Activated T-helper 2 cell treated with anti-CD3 and anti-CD28 coated beads, Interferon-gamma antibody, Interleukin-2, Interleukin-4, amounts not matched to agents 10 μg/mL and 5 μg/mL and 100 μg/mL, durations not matched to agents 14 hours and 24 hours and 36 hours (primary cell): ENCODE data around the gene APOC1. TPM values are rescaled to one million over a fixed set of nuclear protein-coding genes. Genes with fewer than 3 reads are reported as not detected.
"Not testable (repeated sequence)": the region's sequence is repeated elsewhere in the genome, so short reads cannot be mapped to it uniquely, and the experiment has no call there.

Experiments used
- DNase-seq: peaks from one replicate; pipeline ENCODE4 v3.0.0; 2021; ENCODE audit warnings: low spot score
- H3K27ac Mint-ChIP-seq: one replicate; pipeline ENCODE4 v1.8.0; 2021; ENCODE audit warnings: mixed read lengths
- H3K27me3 Mint-ChIP-seq: one replicate; pipeline ENCODE4 v1.8.0; 2021; ENCODE audit warnings: low read depth, mixed read lengths
- H3K36me3 Mint-ChIP-seq: one replicate; pipeline ENCODE4 v1.8.0; 2021; ENCODE audit warnings: low read depth, mixed read lengths
- H3K4me1 Mint-ChIP-seq: one replicate; pipeline ENCODE4 v1.8.0; 2021; ENCODE audit warnings: low read depth, mixed read lengths
- H3K4me3 Mint-ChIP-seq: one replicate; pipeline ENCODE4 v1.8.0; 2021; ENCODE audit warnings: low read depth, mild to moderate bottlenecking, moderate library complexity, mixed read lengths
- H3K9me3 Mint-ChIP-seq: one replicate; pipeline ENCODE4 v1.8.0; 2021; ENCODE audit warnings: mixed read lengths
- intact Hi-C: fragments of 100-400 bp; cut with micrococcal nuclease; formaldehyde crosslinking; loops from one replicate; pipeline ENCODE4 v1.15.1; 2023
- total RNA-seq: library from RNA; stranded (reverse); gene quantifications from 2 replicates; pipeline ENCODE4 v1.2.3, GENCODE V29; 2022

Gene APOC1
- total RNA-seq, 1 donor from 2014 or later = 3.1 TPM

GRCh38 chr19:44908836-44909261 lies 5.6 kb upstream of the APOC1 start:
- Mint-ChIP-seq H3K27ac (no peak overlapping the region), H3K27me3 (peaks cover 13% of the 10 kb centered on the region), H3K36me3 (peaks cover 4% of the 10 kb centered on the region), H3K4me1 (peaks cover 22% of the 10 kb centered on the region), H3K9me3 (no peaks in the 10 kb centered on the region), H3K4me3 (no peak overlapping the region)
- intact Hi-C loops = no loop called here
- DNase-seq = no peak

- Mint-ChIP-seq H3K27me3 (peaks cover 13% of the 10 kb centered on the region), H3K4me1 (peaks cover 30% of the 10 kb centered on the region), H3K9me3 (no peaks in the 10 kb centered on the region), H3K27ac (no peak overlapping the region), H3K4me3 (no peak overlapping the region), H3K36me3 (no peaks in the 10 kb centered on the region)
- DNase-seq = no peak
- intact Hi-C loops = no loop called here
These were observed 4.6 kb upstream of the APOC1 start for GRCh38 chr19:44909775-44910174.

GRCh38 chr19:44911896-44912295 lies 2.5 kb upstream of the APOC1 start:
- intact Hi-C loops, H3K36me3 Mint-ChIP-seq, DNase-seq, H3K27me3 Mint-ChIP-seq, H3K9me3 Mint-ChIP-seq, H3K27ac Mint-ChIP-seq, H3K4me3 Mint-ChIP-seq: not testable (repeated sequence)
- H3K4me1 Mint-ChIP-seq = peaks cover 27% of the 10 kb centered on the region

- DNase-seq = no peak
- Mint-ChIP-seq H3K27ac (peak overlapping the region; percentile 63), H3K4me3 (no peak overlapping the region), H3K27me3 (peaks cover 7% of the 10 kb centered on the region), H3K36me3 (no peaks in the 10 kb centered on the region), H3K4me1 (peaks cover 27% of the 10 kb centered on the region), H3K9me3 (no peaks in the 10 kb centered on the region)
- intact Hi-C loops = no loop called here
These were observed 1.6 kb upstream of the APOC1 start for GRCh38 chr19:44912854-44913253.

GRCh38 chr19:44913512-44914432 lies 636 bp upstream of the APOC1 start:
- intact Hi-C loops, H3K27me3 Mint-ChIP-seq, H3K36me3 Mint-ChIP-seq, DNase-seq, H3K9me3 Mint-ChIP-seq: not testable (repeated sequence)
- Mint-ChIP-seq H3K27ac (peak overlapping the region; percentile 18), H3K4me3 (peak overlapping the region; percentile 98), H3K4me1 (peaks cover 27% of the 10 kb centered on the region)

- Mint-ChIP-seq H3K36me3 (no peaks in the 10 kb centered on the region), H3K4me1 (peaks cover 4% of the 10 kb centered on the region), H3K4me3 (no peak overlapping the region), H3K27me3 (peaks cover 14% of the 10 kb centered on the region), H3K27ac (no peak overlapping the region), H3K9me3 (no peaks in the 10 kb centered on the region)
- intact Hi-C loops = no loop called here
- no peak for DNase-seq
These were observed 9.9 kb downstream of the APOC1 start for GRCh38 chr19:44924243-44924725.

DNA sequence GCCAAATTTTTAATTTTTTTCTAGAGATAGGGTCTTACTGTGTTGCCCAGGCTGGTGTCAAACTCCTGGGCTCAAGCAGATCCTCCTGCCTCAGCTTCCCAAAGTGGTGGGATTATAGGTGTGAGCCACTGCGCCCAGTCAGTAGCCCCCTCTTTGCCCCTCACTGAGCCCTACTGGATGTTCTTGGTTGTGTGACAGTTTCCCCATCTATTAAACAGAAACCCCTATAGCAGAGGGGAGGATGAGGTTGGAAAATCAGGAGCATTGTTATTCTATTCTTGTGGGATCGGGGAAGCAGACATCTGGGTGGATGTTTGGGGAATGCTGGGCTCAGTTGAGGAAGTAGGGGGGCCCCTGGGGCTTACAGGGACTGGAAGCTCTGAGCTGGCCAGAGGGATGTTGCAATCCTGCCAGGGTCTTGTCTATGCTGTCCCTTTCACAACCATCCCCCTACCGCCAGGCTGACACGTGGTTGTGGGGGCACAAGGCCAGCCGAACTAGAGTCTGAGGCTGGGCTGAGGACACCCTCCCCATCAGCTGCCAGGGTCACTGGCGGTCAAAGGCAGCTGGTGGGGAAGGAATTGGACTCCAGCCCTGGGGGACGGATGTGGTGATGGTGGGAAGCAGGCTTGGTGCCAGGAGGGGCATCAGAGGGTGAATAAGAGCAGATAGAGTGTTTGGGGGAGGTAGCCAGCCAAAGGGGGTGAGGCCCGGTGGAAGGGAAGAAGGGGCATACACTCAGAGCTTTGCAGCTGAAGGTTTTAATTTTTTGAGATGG lies 10.9 kb downstream of the APOC1 start:
- Mint-ChIP-seq H3K27ac (no peak overlapping the region), H3K4me1 (peaks cover 4% of the 10 kb centered on the region), H3K36me3 (no peaks in the 10 kb centered on the region), H3K4me3 (no peak overlapping the region), H3K9me3 (no peaks in the 10 kb centered on the region), H3K27me3 (peaks cover 14% of the 10 kb centered on the region)
- no peak for DNase-seq
- intact Hi-C loops = no loop called here

GRCh38 chr19:44926245-44927077 lies 12.1 kb downstream of the APOC1 start:
- H3K9me3 Mint-ChIP-seq, intact Hi-C loops, H3K4me1 Mint-ChIP-seq, H3K36me3 Mint-ChIP-seq, DNase-seq: not testable (repeated sequence)
- H3K4me3 Mint-ChIP-seq = peak overlapping the region; percentile 68
- H3K27ac Mint-ChIP-seq = peak overlapping the region; percentile 3
- peaks cover 14% of the 10 kb centered on the region for H3K27me3 Mint-ChIP-seq

- Mint-ChIP-seq H3K36me3 (no peaks in the 10 kb centered on the region), H3K9me3 (no peaks in the 10 kb centered on the region), H3K4me3 (no peak overlapping the region), H3K27me3 (peaks cover 14% of the 10 kb centered on the region), H3K4me1 (peaks cover 4% of the 10 kb centered on the region), H3K27ac (no peak overlapping the region)
- DNase-seq = no peak
- intact Hi-C loops = no loop called here
These were observed 13.3 kb downstream of the APOC1 start for GRCh38 chr19:44927746-44928145.

- Mint-ChIP-seq H3K4me1 (peaks cover 4% of the 10 kb centered on the region), H3K27me3 (peaks cover 11% of the 10 kb centered on the region), H3K4me3 (no peak overlapping the region)
These were observed 15.7 kb downstream of the APOC1 start for GRCh38 chr19:44930088-44930487.

DNA sequence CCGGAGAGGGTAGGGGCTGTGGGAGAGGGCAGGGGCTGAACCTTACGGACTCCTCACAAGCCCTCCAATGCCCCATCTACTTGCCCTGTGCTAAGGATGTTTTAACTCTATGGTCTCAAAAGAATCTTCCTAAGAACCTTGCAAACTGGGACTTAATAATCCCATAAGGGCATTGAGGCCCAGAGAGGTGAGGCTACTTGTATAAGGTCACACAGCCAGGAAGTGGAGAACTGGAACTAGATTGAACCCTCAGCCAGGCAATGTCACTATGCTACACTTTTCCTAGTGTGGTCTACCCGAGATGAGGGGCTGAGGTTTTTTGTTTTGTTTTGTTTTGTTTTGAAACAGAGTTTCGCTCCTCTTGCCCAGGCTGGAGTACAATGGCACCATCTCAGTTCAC lies 17.1 kb downstream of the APOC1 start:
- no peak for DNase-seq
- Mint-ChIP-seq H3K4me3 (no peak overlapping the region), H3K4me1 (peaks cover 4% of the 10 kb centered on the region), H3K27ac (no peak overlapping the region), H3K36me3 (no peaks in the 10 kb centered on the region), H3K9me3 (no peaks in the 10 kb centered on the region), H3K27me3 (peaks cover 2% of the 10 kb centered on the region)
- intact Hi-C loops = no loop called here

More at GRCh38 chr19:44930088-44930487, 15.7 kb downstream of the APOC1 start:
- Mint-ChIP-seq H3K9me3 (no peaks in the 10 kb centered on the region), H3K27ac (no peak overlapping the region), H3K36me3 (no peaks in the 10 kb centered on the region)
- no peak for DNase-seq
- intact Hi-C loops = no loop called here

GRCh38 chr19:44939668-44940067 lies 25.3 kb downstream of the APOC1 start:
- no peaks in the 10 kb centered on the region for H3K9me3 Mint-ChIP-seq
- no peak for DNase-seq
- no peaks in the 10 kb centered on the region for H3K4me1 Mint-ChIP-seq
- H3K27me3 Mint-ChIP-seq = no peaks in the 10 kb centered on the region
- H3K4me3 Mint-ChIP-seq = no peak overlapping the region
- intact Hi-C loops = no loop called here
- H3K27ac Mint-ChIP-seq = no peak overlapping the region
- no peaks in the 10 kb centered on the region for H3K36me3 Mint-ChIP-seq
